AG09309 (cell line): ENCODE results near the gene ZRANB2.

Experiments
- DNase-seq: peaks from one replicate; pipeline ENCODE4 v3.0.0-alpha.2; 2010; ENCODE audit warnings: low read depth
- H3K4me3 ChIP-seq: 2 replicates; pipeline ENCODE4 v1.5.1; 2011; ENCODE audit warnings: mild to moderate bottlenecking, low read depth, low read length, moderate library complexity; ENCODE audit not compliant: control insufficient read depth
- TF ChIP-seq, protein P1 (sequence below): IDR thresholded peaks from 2 replicates; pipeline ENCODE4 v1.5.1; 2011; ENCODE audit warnings: mild to moderate bottlenecking, low read depth, low read length, inconsistent platforms; ENCODE audit not compliant: insufficient read depth, control insufficient read depth; ENCODE audit errors: missing control alignments

Gene ZRANB2

DNA sequence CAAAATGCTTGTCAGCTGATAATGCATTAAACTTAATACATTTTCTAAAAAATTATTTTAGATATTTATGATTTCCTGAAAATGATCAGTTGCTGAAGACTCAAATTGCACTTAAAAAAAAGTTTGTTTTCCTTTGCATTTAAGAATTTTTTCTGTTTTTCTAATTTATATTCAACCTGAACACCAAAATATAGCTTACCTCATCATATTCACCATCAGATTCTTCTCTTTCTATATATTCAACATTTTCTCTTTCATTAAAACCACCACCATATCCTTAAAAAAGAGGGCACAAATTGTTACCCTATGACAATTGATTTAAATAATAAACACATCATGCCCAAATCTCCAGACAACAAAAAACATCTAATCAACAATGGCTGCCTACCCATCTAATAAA lies 8.6 kb downstream of the ZRANB2 start:
- TF ChIP-seq, protein P1, sequence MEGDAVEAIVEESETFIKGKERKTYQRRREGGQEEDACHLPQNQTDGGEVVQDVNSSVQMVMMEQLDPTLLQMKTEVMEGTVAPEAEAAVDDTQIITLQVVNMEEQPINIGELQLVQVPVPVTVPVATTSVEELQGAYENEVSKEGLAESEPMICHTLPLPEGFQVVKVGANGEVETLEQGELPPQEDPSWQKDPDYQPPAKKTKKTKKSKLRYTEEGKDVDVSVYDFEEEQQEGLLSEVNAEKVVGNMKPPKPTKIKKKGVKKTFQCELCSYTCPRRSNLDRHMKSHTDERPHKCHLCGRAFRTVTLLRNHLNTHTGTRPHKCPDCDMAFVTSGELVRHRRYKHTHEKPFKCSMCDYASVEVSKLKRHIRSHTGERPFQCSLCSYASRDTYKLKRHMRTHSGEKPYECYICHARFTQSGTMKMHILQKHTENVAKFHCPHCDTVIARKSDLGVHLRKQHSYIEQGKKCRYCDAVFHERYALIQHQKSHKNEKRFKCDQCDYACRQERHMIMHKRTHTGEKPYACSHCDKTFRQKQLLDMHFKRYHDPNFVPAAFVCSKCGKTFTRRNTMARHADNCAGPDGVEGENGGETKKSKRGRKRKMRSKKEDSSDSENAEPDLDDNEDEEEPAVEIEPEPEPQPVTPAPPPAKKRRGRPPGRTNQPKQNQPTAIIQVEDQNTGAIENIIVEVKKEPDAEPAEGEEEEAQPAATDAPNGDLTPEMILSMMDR: no peak
- no peak for DNase-seq

DNA sequence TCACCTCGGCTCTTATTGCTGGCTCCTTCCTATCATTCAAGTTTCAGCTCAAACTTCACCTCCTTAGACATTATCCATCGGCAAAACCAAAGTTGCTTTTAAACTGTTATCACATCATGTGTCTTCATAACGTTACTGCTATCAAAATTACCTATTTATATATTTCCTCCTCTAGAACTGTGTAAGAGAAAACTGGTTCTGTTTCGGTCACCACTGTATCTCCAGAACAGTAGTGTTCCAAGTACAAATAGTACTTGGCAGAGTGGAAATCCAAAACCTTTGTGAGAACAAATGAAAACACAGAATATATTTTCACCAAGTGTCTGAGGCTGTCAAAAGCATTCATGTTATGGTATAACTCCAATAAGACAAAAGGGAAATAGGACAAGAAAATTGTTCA lies 9.1 kb downstream of the ZRANB2 start:
- TF ChIP-seq, protein P1: no peak
- no peak overlapping the region for H3K4me3 ChIP-seq
- no peak for DNase-seq

More for the DNA sequence above, 8.6 kb downstream of the ZRANB2 start:
- no peak overlapping the region for H3K4me3 ChIP-seq

DNA sequence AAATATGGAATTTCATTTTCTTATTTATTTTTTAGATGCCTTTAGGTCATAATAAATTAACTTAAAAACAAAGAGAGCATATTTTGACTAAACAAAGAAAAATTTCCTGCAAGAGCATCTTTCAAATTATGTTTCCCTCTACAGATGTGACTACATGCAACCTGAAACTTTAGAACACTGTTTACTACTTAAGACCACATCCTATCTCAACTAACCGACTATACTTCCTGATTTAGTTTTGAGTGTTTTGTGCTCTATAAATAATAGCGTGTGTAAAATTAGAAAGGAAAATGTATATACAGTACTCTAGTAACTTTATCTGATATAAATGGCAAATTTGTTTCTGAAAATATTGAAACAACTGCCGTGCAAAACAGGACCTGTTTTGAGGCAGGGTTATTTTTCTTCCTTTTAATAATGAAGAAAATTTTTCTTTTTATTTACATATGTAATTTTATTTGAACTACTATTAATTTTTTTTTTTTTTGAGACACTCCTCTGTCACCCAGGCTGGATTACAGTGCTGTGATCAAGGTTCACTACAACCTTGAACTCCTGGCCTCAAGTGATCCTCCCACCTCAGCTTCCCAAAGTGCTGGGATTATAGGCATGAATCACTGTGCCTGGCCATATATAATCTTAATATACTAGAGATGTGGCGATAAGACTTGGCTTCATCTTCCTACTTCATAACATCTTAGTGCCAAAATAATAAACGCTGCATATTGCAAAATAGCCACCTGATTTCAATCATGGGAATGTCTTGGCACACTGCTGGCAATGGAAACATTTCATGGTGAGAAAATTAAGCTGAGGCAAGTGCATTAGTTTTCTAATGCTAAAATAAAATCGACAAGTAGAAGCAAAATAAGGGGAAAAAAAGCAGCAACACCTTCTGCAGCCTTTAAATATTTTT lies 12.3 kb downstream of the ZRANB2 start:
- no peak overlapping the region for H3K4me3 ChIP-seq
- no peak for DNase-seq
- TF ChIP-seq, protein P1: no peak

DNA sequence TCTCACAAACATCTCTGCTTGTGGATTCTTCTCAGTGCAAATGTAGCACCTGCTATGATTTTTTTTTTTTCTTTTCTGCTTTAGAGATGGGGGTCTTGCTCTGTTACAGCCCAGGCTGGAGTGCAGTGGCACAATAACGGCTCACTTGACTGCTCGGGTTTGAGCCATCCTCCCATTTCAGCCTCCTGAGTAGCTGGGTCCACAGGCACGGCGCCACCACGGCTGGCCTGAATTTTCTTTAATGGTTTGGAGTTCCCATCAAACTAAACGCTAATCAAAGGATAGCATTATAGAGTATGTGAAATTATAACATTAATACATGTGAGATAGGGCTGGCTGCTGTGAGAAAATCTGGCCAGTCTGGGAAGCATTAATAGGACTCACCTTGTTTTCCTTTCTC lies 26.0 kb downstream of the ZRANB2 start:
- TF ChIP-seq, protein P1: no peak
- DNase-seq: no peak
- no peak overlapping the region for H3K4me3 ChIP-seq

DNA sequence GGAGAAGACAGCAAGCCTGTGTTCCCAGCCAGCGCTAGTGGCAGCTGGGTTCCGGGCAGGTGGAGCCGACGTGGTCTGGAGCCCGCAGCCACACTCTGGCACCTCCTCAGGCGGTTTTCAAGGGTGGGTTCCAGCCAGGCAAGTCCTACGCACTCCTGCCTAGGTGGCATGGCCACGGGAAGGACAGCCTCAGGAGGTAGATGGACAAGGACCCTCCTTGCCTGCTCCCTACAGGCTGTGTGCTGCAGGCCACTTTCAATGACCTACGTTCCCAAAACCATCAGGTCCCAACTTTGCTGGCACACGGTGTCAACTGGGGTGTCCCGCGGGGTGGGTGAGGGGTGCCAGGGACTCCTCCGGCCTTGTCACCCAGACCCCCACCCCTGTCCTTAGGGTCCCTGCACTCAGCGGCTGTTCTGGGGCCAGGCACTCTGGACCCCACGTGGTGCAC lies 26.5 kb downstream of the ZRANB2 start:
- TF ChIP-seq, protein P1: no peak
- H3K4me3 ChIP-seq: no peak overlapping the region
- no peak for DNase-seq

DNA sequence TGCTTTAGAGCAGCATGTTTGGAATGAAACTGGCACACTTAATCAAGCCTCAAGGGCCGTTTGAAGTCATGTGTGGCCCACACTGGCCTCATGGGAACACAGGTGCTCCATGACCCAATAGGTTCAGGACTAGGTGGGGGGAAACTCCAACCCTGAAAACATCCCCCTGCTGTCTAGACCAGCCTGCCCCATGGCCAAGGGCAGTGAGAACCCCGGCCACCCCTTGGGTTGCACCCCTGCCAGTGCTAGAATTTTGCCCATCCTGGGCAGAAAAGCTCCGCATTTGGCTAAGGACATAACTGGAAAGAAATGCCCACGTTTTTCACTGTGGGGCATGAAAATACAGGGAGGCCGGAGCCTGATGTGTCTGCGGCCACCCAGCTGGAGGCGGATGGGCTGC lies 27.1 kb downstream of the ZRANB2 start:
- DNase-seq: no peak
- H3K4me3 ChIP-seq: no peak overlapping the region
- TF ChIP-seq, protein P1: no peak

DNA sequence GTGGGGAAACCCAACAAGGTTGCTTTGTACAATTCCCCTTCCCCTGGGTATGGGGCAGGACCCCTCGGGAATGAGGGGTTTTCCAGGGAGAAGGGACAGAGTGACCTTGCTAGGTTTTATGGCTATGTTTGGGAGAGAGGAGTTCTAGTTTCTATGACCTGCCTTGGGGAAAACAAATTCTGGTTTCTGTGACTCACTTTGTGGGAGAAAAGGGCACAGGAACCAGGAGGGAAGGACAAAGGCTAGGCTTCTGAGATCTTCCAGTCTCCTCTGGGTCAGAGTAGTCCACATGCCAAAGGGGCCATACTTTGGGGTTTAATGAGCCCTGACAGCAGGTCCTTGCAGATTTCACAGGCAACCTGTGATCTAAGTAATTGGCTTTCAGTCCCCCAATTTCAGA lies 27.7 kb downstream of the ZRANB2 start:
- TF ChIP-seq, protein P1: no peak
- DNase-seq: no peak

More for the DNA sequence above, 27.7 kb downstream of the ZRANB2 start:
- H3K4me3 ChIP-seq: no peak overlapping the region
